NCI-H2171 treated with DMSO at 0.1 percent for 48 hours (cell line): ENCODE measurements around the gene IGF2R.
A peak's percentile ranks its signal among the peaks of the same experiment; 100 is the strongest.
"Not testable (repeated sequence)": the region's sequence is repeated elsewhere in the genome, so short reads cannot be mapped to it uniquely, and the experiment has no call there.

Source experiments
- DNase-seq: peaks from one replicate; lab custom pipeline; 2025; lab: John Stamatoyannopoulos, UW

Gene IGF2R, protein sequence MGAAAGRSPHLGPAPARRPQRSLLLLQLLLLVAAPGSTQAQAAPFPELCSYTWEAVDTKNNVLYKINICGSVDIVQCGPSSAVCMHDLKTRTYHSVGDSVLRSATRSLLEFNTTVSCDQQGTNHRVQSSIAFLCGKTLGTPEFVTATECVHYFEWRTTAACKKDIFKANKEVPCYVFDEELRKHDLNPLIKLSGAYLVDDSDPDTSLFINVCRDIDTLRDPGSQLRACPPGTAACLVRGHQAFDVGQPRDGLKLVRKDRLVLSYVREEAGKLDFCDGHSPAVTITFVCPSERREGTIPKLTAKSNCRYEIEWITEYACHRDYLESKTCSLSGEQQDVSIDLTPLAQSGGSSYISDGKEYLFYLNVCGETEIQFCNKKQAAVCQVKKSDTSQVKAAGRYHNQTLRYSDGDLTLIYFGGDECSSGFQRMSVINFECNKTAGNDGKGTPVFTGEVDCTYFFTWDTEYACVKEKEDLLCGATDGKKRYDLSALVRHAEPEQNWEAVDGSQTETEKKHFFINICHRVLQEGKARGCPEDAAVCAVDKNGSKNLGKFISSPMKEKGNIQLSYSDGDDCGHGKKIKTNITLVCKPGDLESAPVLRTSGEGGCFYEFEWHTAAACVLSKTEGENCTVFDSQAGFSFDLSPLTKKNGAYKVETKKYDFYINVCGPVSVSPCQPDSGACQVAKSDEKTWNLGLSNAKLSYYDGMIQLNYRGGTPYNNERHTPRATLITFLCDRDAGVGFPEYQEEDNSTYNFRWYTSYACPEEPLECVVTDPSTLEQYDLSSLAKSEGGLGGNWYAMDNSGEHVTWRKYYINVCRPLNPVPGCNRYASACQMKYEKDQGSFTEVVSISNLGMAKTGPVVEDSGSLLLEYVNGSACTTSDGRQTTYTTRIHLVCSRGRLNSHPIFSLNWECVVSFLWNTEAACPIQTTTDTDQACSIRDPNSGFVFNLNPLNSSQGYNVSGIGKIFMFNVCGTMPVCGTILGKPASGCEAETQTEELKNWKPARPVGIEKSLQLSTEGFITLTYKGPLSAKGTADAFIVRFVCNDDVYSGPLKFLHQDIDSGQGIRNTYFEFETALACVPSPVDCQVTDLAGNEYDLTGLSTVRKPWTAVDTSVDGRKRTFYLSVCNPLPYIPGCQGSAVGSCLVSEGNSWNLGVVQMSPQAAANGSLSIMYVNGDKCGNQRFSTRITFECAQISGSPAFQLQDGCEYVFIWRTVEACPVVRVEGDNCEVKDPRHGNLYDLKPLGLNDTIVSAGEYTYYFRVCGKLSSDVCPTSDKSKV (N-terminal part only)

DNA sequence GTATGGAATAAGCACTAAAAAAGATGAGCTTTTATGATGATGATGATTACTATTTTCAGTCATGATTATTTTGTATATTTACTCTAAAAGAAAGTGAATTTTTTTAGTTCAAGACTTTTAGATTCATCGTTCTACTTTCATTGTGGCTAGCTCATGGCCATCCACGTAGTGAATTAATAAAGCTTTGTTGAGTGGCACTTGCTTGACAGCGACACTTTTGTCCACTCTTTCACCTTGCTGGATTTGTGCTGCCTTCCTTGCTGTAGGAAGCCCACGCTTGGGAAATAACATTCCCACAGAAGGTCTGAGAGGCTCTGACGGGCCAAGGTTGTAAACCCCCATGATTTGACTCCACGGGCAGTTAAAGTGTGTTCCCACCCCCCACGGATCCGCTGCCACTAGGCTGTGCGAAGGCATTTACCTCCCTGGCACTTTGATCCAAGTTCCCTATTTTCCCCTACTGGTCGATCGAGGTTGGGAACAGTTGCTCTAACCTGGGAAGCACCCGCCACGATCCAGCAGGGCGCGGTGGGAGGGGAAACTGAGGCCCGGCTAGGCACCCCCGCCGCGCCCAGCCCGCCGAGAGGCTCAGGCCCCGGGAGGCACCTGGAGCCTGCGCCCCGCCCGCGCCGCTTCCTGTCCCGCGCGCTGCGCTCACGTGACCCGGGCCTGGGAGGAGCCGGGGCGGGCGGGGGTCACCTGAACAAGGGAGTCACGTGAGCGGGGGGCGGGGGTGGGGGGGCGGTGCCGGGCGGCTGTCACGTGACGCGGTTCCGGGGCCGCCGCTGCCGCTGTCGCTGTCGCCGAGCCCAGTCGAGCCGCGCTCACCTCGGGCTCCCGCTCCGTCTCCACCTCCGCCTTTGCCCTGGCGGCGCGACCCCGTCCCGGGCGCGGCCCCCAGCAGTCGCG is at the start of gene IGF2R:
TSS of gene IGF2R (plus strand) at position 788 of the 909 bp plus-strand sequence. CDS start 165 bp downstream, outside the sequence.
- DNase-seq = peak; percentile 84

DNA sequence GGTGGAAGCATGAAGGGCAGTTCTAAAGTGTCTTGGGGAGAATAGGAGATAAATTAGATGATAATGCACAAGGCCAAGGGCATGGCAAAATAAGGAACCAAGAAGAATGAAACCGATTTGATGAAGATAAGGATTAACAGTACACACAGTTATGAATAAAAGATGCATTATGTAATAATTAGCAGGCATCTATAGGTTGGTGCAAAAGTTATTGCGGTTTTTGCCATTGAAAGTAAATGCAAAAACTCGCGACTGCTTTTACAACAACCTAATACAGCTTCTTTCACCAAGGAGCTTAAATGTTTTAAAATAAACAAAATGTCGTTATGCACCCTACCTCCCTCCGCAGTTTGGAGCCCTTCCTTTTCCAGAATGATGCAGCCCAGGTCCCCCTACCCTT is 49.1 kb upstream of the IGF2R start:
- no peak for DNase-seq

- not testable (repeated sequence) for DNase-seq
These were observed 44.7 kb upstream of the IGF2R start for GRCh38 chr6:159924150-159924549.

GRCh38 chr6:159926542-159927203 is 42.2 kb upstream of the IGF2R start:
- no peak for DNase-seq

DNA sequence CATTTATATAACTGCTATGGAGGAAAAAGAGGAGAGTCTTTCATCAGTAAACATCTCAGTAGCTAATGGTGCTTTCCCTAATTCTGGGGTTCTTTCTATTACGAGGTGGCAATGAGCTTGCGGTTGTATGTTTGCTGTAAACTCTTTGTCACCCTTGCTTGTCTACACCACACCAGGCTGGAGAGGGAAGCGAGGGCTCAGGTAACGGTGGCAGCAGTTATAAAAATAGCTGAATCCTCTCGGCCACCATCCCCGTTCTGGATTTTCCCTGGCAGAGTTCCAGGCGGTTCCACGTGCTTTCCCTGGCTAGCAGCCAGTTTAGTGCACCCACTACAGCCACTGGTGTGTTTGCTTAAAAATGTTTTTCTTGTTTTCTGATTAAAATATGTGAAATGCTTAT is 39.1 kb upstream of the IGF2R start:
- DNase-seq = peak; percentile 76

DNA sequence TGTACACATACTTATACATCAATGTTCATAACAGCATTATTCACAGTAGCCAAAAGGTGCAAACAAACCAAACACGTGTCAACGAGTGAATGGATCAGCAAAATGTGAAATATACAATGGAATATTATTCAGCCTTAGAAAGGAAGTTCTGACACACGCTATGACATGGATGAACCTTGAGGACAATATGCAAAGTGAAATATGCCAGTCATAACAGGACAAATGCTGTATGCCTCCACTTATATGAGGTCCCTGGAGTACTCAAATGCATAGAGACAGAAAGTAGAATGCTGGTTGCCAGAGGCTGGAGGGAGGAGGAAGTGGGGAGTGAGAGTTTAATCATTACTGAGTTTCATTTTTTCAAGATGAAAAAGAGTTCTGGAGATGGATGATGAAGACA is 37.8 kb upstream of the IGF2R start:
- no peak for DNase-seq

- DNase-seq = no peak
These were observed 37.0 kb upstream of the IGF2R start for GRCh38 chr6:159931846-159932245.

DNA sequence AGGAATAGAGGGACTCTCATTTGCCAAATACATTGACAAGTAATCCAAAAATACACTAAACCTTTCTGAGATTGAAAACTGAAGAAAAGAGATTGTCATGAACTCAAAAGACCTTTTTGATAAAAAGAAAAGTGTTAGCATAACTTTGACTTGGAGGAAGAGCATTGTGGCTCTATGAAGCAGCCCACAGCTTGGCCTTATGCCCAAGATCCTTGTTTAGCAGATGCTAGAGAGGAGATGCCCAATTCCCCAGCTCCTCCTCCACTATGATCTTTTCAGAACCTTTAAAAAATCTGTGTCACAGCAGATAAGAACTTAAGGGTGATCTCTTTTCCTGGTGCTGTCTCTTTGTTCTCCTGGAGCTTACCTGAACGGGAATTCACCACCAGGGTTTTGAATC is 35.8 kb upstream of the IGF2R start:
- no peak for DNase-seq

- no peak for DNase-seq
These were observed 34.7 kb upstream of the IGF2R start for GRCh38 chr6:159934181-159934580.

GRCh38 chr6:159935065-159935464 is 33.8 kb upstream of the IGF2R start:
- DNase-seq = no peak

GRCh38 chr6:159935633-159936032 is 33.2 kb upstream of the IGF2R start:
- DNase-seq = no peak

DNA sequence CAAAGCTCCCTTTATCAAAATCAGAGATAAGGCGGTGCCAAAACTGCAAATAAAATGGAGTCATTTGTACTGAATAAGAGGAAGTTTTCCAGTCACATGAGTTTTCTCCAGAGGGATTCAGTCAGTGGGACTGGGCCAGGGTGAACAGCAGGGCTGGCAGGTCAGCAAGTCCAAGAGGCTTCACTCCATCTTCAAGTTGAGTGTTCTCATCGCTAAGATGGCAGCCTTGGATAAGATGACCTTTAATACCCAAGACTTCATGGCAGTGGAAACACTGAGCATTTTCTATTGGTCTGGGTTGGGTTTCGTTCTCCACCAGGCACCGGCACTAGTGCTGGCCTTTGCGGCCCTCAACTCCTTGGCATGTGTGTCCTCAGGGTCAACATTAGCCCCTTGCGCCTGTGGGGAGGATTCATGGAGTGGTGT is 29.3 kb upstream of the IGF2R start:
- no peak for DNase-seq

DNA sequence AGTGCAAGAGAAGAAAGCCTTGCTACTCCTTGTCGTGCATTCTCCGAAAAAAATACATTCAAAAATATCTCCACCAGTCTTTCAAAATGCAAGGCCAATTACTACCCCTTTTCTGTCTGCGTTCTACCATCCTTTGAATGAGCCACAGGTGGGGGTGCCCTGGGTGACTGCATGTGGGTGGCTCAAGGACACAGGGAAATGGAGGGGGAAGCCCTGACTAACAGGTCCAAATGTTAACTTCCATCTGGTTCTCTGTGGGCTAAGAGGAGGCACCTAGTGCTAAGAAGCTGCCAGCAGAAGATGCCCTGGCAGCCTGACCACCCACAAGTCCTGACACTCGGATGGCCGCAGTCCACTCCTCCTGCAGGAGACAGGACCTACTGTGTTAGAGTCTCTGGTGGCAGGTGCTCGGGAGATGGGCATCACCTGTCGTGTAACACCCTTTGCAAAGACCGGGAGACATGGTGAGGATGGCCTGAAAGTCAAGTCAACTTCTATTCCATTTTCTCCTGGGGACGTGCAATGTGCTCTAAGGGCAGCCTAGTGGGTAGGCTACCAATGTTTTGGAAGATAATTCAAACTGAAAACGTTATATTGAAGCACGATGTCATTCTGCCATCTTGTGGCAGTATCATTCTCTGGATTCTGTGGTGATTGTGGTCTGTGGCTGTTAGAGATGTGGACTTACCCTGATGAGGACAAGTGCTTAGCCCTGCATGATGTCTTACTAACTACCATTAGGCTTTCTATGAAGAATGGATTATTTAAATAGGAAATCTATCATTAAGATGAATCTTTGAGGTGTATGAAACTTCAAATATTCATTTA is 27.4 kb upstream of the IGF2R start:
- DNase-seq = peak; percentile 55

DNA sequence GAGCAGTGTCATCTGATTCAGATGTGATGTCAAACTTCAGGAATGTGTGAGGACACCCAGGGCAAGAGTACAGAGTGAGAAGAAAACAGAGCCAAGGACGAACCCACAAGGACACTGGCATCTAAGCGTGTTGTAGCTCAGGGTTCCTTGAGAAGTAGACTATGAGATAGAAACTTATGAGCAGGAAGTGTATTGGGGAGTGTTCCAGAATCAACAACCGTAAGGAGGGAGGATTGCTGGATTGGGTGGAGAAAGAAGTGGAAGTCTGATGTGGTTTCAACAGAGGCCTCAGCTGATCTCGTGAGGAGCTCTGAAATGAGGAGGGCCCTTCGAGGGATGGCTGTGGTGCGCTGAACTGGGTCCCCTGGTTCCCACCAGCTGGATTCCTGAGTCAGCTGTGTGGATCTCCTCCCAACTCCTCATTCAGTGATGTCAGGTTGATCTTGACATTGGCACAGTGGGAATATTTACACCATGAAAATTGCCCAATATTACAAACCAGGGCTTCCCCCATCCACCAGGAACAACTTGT is 25.7 kb upstream of the IGF2R start:
- no peak for DNase-seq

GRCh38 chr6:159943968-159944598 is 24.8 kb upstream of the IGF2R start:
- DNase-seq = no peak

- DNase-seq = no peak
These were observed 23.0 kb upstream of the IGF2R start for GRCh38 chr6:159945801-159946392.

DNA sequence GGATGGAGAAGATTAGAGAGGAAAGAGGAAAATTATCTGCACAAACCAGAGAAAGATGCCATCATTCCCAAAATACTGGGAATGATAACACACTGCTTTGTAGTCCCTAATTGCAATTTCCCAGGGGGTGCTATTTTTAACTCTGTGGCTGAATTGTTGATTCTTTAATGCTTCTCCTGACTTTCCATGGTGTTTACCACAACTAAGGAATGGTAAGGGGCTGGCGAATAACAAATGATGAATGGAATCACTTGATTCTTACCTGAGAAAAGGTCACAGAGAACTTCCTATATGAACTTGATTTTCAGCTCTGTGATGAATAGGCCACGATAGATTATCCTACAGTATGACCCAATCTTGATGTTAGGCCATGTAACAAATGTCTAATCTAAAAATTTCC is 22.0 kb upstream of the IGF2R start:
- no peak for DNase-seq

DNA sequence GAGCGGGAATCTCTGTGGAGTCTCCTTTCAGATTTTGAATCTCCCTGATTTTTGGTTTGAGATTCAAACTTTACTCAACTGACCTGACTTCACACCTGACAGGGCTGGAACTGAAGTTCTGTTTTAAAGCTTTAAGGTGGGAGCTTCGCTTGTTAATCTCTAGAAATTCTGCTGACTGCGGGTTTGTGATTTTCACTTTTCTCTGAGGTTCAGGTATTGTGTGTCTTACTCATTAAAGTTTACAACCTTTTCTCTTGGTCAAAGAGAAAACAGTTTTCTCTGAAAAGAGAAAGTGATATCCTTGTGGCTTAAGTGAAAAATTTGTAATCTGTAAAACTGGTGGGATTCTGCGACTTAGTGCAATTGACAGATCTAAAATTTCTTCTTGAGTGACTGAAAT is 20.7 kb upstream of the IGF2R start:
- no peak for DNase-seq

GRCh38 chr6:159951772-159952171 is 17.1 kb upstream of the IGF2R start:
- no peak for DNase-seq
